ENCODE data around the gene DNAI7. TPM values are rescaled to one million over a fixed set of nuclear protein-coding genes. Genes with fewer than 3 reads are reported as not detected.

Gene DNAI7
- 1.7 TPM for polyA plus RNA-seq (2013, experiment 1 of 4)
- 1.00 TPM for polyA plus RNA-seq (2013, experiment 2 of 4)
- polyA plus RNA-seq (2013, experiment 3 of 4): 0.85 TPM
- polyA plus RNA-seq (2013, experiment 4 of 4): 0.97 TPM

- peak within 1 kb of the TSS; percentile 67 for H3K4me3 ChIP-seq (ENCODE audit: insufficient read depth, low read depth, low read length)
- H3K4me1 ChIP-seq (ENCODE audit: control insufficient read depth, insufficient read depth, low read length): no peaks in the 10 kb centered on the region
- H3K36me3 ChIP-seq (ENCODE audit: control insufficient read depth, insufficient read depth, low read length): no peaks in the 10 kb centered on the region
- H3K27ac ChIP-seq (ENCODE audit: insufficient read depth, low read depth, low read length, poor library complexity, severe bottlenecking): peak within 1 kb of the TSS; percentile 82
- no peaks in the 10 kb centered on the region for H3K27me3 ChIP-seq (ENCODE audit: control insufficient read depth, insufficient read depth, low read length, poor library complexity, severe bottlenecking)
- no peaks in the 10 kb centered on the region for H3K9me3 ChIP-seq (ENCODE audit: control insufficient read depth, low read length)
- 0 to 1% methylated on average over 53 to 54 of the region's 54 CpGs for WGBS, 2 experiments
Measured at GRCh38 chr12:25195056-25195971, at the start of gene DNAI7, which contains the start of gene ETFRF1. DNAI7 (minus strand) TSS chr12:25195160; CDS start chr12:25195078, 82 bp downstream. ETFRF1 (plus strand) TSS chr12:25195237; CDS start chr12:25203957, 8,720 bp downstream.

GRCh38 chr12:25243680-25243990, 48.7 kb upstream of the DNAI7 start:
- H3K27ac ChIP-seq (ENCODE audit: insufficient read depth, low read depth, low read length, poor library complexity, severe bottlenecking): no peak overlapping the region
- no peak overlapping the region for H3K4me3 ChIP-seq (ENCODE audit: insufficient read depth, low read depth, low read length)
- H3K4me1 ChIP-seq (ENCODE audit: control insufficient read depth, insufficient read depth, low read length): no peaks in the 10 kb centered on the region
- H3K27me3 ChIP-seq (ENCODE audit: control insufficient read depth, insufficient read depth, low read length, poor library complexity, severe bottlenecking): no peaks in the 10 kb centered on the region
- H3K9me3 ChIP-seq (ENCODE audit: control insufficient read depth, low read length): no peaks in the 10 kb centered on the region
- H3K36me3 ChIP-seq (ENCODE audit: control insufficient read depth, insufficient read depth, low read length): peaks cover 3% of the 10 kb centered on the region

- Histone ChIP-seq H3K36me3 (ENCODE audit: control insufficient read depth, insufficient read depth, low read length) (peaks cover 3% of the 10 kb centered on the region), H3K9me3 (ENCODE audit: control insufficient read depth, low read length) (no peaks in the 10 kb centered on the region), H3K4me3 (ENCODE audit: insufficient read depth, low read depth, low read length) (no peak overlapping the region), H3K27ac (ENCODE audit: insufficient read depth, low read depth, low read length, poor library complexity, severe bottlenecking) (no peak overlapping the region), H3K4me1 (ENCODE audit: control insufficient read depth, insufficient read depth, low read length) (no peaks in the 10 kb centered on the region), H3K27me3 (ENCODE audit: control insufficient read depth, insufficient read depth, low read length, poor library complexity, severe bottlenecking) (no peaks in the 10 kb centered on the region)
- 93 to 95% methylated on average over 5 of the region's 5 CpGs for WGBS, 2 experiments
Measured at GRCh38 chr12:25242981-25243679, 48.2 kb upstream of the DNAI7 start.

- no peak overlapping the region for H3K27ac ChIP-seq (ENCODE audit: insufficient read depth, low read depth, low read length, poor library complexity, severe bottlenecking)
- H3K9me3 ChIP-seq (ENCODE audit: control insufficient read depth, low read length): no peaks in the 10 kb centered on the region
- peaks cover 4% of the 10 kb centered on the region for H3K36me3 ChIP-seq (ENCODE audit: control insufficient read depth, insufficient read depth, low read length)
- H3K4me3 ChIP-seq (ENCODE audit: insufficient read depth, low read depth, low read length): no peak overlapping the region
- no peaks in the 10 kb centered on the region for H3K27me3 ChIP-seq (ENCODE audit: control insufficient read depth, insufficient read depth, low read length, poor library complexity, severe bottlenecking)
- no peaks in the 10 kb centered on the region for H3K4me1 ChIP-seq (ENCODE audit: control insufficient read depth, insufficient read depth, low read length)
- 83 to 87% methylated on average over 1 to 4 of the region's 6 CpGs for WGBS, 2 experiments
Measured at GRCh38 chr12:25241167-25242020, 46.4 kb upstream of the DNAI7 start.

GRCh38 chr12:25236626-25237025, 41.7 kb upstream of the DNAI7 start:
- no peak overlapping the region for H3K27ac ChIP-seq (ENCODE audit: insufficient read depth, low read depth, low read length, poor library complexity, severe bottlenecking)
- no peaks in the 10 kb centered on the region for H3K4me1 ChIP-seq (ENCODE audit: control insufficient read depth, insufficient read depth, low read length)
- H3K9me3 ChIP-seq (ENCODE audit: control insufficient read depth, low read length): no peaks in the 10 kb centered on the region
- no peaks in the 10 kb centered on the region for H3K27me3 ChIP-seq (ENCODE audit: control insufficient read depth, insufficient read depth, low read length, poor library complexity, severe bottlenecking)
- H3K36me3 ChIP-seq (ENCODE audit: control insufficient read depth, insufficient read depth, low read length): peaks cover 4% of the 10 kb centered on the region
- no peak overlapping the region for H3K4me3 ChIP-seq (ENCODE audit: insufficient read depth, low read depth, low read length)
- 89 to 99% methylated on average over 3 to 4 of the region's 4 CpGs for WGBS, 2 experiments

- Histone ChIP-seq H3K27ac (ENCODE audit: insufficient read depth, low read depth, low read length, poor library complexity, severe bottlenecking) (no peak overlapping the region), H3K27me3 (ENCODE audit: control insufficient read depth, insufficient read depth, low read length, poor library complexity, severe bottlenecking) (no peaks in the 10 kb centered on the region), H3K4me3 (ENCODE audit: insufficient read depth, low read depth, low read length) (no peak overlapping the region), H3K36me3 (ENCODE audit: control insufficient read depth, insufficient read depth, low read length) (peaks cover 4% of the 10 kb centered on the region), H3K9me3 (ENCODE audit: control insufficient read depth, low read length) (no peaks in the 10 kb centered on the region), H3K4me1 (ENCODE audit: control insufficient read depth, insufficient read depth, low read length) (no peaks in the 10 kb centered on the region)
- whole genome bisulfite sequencing, 2 experiments: 61 to 87% methylated on average over 1 of the region's 1 CpG
Measured at GRCh38 chr12:25236190-25236589, 41.2 kb upstream of the DNAI7 start.

- no peaks in the 10 kb centered on the region for H3K27me3 ChIP-seq (ENCODE audit: control insufficient read depth, insufficient read depth, low read length, poor library complexity, severe bottlenecking)
- no peak overlapping the region for H3K27ac ChIP-seq (ENCODE audit: insufficient read depth, low read depth, low read length, poor library complexity, severe bottlenecking)
- H3K4me3 ChIP-seq (ENCODE audit: insufficient read depth, low read depth, low read length): no peak overlapping the region
- no peaks in the 10 kb centered on the region for H3K9me3 ChIP-seq (ENCODE audit: control insufficient read depth, low read length)
- no peaks in the 10 kb centered on the region for H3K4me1 ChIP-seq (ENCODE audit: control insufficient read depth, insufficient read depth, low read length)
- H3K36me3 ChIP-seq (ENCODE audit: control insufficient read depth, insufficient read depth, low read length): no peaks in the 10 kb centered on the region
- WGBS, 2 experiments: 80% methylated on average over 1 of the region's 1 CpG; no CpG with 5 or more reads in 1 of the 2 experiments
Measured at GRCh38 chr12:25213338-25213737, 18.4 kb upstream of the DNAI7 start.

GRCh38 chr12:25208554-25208953, 13.6 kb upstream of the DNAI7 start:
- Histone ChIP-seq H3K9me3 (ENCODE audit: control insufficient read depth, low read length) (no peaks in the 10 kb centered on the region), H3K27ac (ENCODE audit: insufficient read depth, low read depth, low read length, poor library complexity, severe bottlenecking) (no peak overlapping the region), H3K4me3 (ENCODE audit: insufficient read depth, low read depth, low read length) (no peak overlapping the region), H3K4me1 (ENCODE audit: control insufficient read depth, insufficient read depth, low read length) (no peaks in the 10 kb centered on the region), H3K36me3 (ENCODE audit: control insufficient read depth, insufficient read depth, low read length) (no peaks in the 10 kb centered on the region), H3K27me3 (ENCODE audit: control insufficient read depth, insufficient read depth, low read length, poor library complexity, severe bottlenecking) (no peaks in the 10 kb centered on the region)
- WGBS, 2 experiments: 80 to 82% methylated on average over 1 of the region's 1 CpG

- no peak overlapping the region for H3K27ac ChIP-seq (ENCODE audit: insufficient read depth, low read depth, low read length, poor library complexity, severe bottlenecking)
- no peaks in the 10 kb centered on the region for H3K27me3 ChIP-seq (ENCODE audit: control insufficient read depth, insufficient read depth, low read length, poor library complexity, severe bottlenecking)
- H3K9me3 ChIP-seq (ENCODE audit: control insufficient read depth, low read length): no peaks in the 10 kb centered on the region
- H3K4me3 ChIP-seq (ENCODE audit: insufficient read depth, low read depth, low read length): no peak overlapping the region
- H3K36me3 ChIP-seq (ENCODE audit: control insufficient read depth, insufficient read depth, low read length): no peaks in the 10 kb centered on the region
- 92 to 100% methylated on average over 1 of the region's 1 CpG for WGBS, 2 experiments
- no peaks in the 10 kb centered on the region for H3K4me1 ChIP-seq (ENCODE audit: control insufficient read depth, insufficient read depth, low read length)
Measured at GRCh38 chr12:25207846-25208245, 12.9 kb upstream of the DNAI7 start.

Data from ectodermal cell (in vitro differentiated cells).